GM12878 (cell line): ENCODE measurements around the gene YBX2.

Source experiments
- HCFC1 ChIP-seq: fragments of 150-350 bp; IDR thresholded peaks from 2 replicates; pipeline ENCODE4 v1.6.1; 2014; ENCODE audit warnings: low read length
- PAX5 ChIP-seq: IDR thresholded peaks from 2 replicates; pipeline ENCODE4 v1.6.1; 2011; ENCODE audit warnings: low read depth, low read length, borderline replicate concordance
- RUNX3 ChIP-seq: IDR thresholded peaks from 2 replicates; pipeline ENCODE4 v1.6.1; 2012; ENCODE audit warnings: low read length, inconsistent platforms

DNA sequence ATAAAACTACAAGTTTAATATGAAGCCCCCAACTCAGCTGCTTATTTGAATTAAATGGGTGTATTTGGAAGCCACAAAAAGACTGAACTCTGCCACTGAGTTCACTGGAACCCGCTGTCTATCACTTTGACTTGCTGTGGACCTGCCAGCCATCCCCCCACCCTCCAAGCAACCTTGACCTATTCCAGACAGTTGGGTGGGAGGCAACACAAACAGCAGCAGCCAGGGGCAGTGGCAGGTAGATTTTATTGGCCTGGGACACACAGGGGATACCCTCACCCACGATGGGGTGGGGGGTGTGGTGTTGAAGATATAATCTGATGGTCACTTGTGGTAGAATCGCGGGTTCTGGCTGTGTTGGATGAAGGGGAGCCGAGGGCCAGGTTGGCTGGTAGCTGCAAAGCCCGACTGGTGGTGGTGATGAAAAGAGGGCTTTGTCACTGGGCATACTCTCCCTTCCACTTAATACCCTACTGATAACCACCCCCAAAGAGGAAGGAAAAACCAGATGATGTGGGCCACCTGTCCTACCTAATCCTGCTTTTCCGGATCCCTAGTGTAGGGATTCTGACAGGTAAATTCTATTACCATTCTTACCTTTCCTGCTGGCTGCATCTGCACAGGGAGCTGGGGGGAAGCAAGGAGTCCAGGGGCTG, 18.1 kb upstream of the YBX2 start:
- no peak for TF ChIP-seq PAX5
- TF ChIP-seq HCFC1 = no peak
- no peak for TF ChIP-seq RUNX3
